IPS DF 4.7 (cell line): ENCODE results near the gene USP2.
A peak's percentile ranks its signal among the peaks of the same experiment; 100 is the strongest.

ENCODE experiments used
- DNase-seq: peaks from one replicate; pipeline ENCODE4 v3.0.0-alpha.2; 2013; ENCODE audit warnings: low spot score; ENCODE audit errors: extremely low read depth

USP2 gene

DNA sequence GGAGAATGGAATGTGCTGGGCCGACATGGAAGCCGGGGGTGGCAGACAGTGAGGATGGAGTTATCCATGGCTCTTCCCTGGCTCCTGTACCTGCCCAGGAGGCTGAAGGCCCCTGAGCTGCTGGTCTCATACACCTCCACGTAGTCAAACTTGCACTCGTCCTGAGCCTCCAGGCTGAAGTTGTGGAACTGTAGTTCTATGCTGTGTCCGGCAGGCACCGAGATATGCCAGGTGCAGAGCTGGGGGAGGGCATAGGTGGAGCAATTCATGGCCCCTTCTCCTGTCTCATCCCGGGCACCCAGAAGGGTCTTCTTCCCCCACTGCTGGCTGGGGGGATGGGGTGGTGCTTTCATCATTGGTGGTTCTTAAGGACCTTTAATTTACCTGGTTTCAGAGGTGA, 37.8 kb downstream of the USP2 start:
- DNase-seq, result no peak

DNA sequence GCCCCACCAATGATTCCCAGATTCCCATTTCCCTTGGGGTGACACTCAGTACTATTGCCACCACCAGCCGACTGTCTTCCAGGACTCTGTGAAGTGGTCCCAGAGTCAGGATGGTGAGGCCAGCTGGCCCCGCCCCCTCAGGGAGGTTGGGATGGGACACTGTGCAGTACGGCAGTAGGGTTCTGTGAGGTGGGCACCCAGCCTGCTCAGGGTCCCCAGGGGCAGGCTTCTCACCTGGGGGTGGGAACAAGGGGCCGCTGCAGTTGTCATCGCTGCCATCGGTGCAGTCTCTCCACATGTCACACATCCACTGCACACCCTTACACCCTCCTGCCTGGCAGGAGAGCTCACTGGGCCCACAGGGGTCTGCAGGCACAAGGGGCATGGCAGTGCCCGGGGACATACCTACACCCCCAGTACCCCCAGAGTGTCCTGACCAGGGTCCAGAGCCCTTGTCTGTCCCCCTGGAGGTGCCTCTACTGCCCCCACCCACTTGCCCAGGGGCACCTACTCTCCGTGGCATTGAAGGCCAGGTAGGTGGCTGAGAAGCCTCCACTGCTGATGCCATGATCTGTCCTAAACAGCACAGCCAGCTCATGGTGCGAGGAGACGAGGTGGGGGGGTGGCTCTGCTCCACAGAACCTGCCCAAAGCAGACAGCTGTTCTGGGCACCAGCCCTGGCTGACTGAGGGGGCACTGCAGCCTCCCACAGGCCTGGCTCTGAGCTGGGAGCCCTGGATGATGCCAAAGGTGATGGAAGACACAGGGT, 38.9 kb downstream of the USP2 start:
- no peak for DNase-seq

- DNase-seq, result no peak
Measured at GRCh38 chr11:119342023-119342300, 39.5 kb downstream of the USP2 start.

DNA sequence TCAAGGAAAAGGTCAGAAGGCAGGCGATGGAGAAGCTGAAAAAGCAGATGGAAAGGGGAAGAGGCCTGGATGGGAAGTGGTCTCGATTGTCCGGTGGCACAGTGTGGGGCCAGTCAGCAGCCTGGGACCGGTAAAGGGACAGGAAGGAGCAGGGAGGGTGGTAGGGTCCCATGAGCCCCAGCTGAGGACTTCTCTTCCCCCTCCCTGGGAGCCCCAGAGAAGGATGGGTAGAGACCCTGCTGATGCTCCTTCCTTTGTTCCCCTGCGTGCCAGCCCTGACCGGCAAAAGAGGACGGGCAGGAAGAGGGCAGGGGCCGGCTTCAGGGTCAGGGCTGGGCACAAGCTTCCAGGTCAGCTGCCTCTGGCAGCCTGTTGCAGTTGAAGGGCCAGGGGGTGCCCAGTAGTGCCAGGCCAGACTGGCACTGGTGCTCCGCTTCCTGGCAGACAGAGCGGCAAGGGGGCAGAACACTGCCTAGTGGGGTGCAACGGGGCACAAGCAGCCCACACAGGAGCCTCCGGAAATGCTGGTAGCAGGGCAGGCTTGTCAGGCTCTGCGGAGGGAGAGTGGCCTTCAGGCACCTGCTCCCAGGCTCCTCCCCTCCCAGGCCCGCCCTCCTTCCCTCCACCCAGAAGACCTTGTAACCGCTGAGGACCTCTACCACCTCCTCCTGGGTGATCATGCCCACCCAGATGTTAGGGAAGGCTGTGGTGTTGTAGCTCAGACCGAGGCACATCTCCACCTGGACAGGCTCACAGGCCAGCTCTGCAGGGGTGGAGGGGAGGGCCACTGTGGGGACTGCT, 40.1 kb downstream of the USP2 start:
- no peak for DNase-seq

DNA sequence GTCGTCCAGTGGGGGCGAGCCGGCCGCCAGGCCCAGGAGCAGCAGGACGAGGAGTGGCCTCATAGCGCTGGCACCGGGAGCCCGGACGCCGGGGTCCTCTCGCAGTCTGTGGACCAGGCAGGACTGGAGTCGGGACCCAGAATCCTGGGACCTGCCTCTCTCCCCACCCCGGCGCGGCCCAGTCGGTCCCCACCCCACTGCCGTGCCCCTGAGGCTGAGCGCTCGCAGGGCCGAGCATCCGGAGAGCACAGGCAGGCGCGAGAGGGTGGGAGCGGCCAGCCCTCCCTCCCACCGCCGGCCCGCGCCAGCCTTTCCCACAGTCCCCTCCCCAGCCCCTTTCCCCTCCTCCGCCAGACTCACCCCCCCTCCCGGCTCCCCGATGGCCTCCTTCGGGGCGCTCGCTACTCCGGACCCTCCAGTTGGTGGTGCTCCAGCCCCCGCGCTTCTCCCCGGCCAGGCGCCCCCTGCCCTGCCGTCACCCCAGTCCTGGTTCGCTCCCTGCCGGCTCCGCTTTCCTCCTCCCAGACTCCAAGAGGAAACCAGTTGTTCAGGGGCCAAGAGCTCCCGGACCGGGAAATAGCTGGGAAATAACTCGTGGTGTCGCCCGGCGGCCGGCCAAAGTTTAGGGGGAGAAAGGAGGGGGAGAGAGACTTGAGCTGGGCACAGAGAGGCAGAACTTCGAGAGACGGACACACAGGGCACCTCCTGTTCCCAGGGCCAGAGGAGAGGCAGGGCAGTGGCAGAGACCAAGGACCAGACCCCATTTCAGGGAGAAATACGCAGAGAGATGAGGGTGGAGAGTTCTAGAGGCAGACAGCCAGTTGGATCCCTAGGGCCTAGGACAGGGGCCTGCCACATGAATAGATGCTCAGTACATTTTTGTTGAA, 40.9 kb downstream of the USP2 start, which contains the start of gene C1QTNF5:
Gene C1QTNF5 (minus strand): TSS at position 549 of the 887 bp plus-strand sequence. CDS start 486 bp downstream, at position 63.
- DNase-seq, result no peak

GRCh38 chr11:119339589-119340334, 41.7 kb downstream of the USP2 start:
- DNase-seq, result no peak

DNA sequence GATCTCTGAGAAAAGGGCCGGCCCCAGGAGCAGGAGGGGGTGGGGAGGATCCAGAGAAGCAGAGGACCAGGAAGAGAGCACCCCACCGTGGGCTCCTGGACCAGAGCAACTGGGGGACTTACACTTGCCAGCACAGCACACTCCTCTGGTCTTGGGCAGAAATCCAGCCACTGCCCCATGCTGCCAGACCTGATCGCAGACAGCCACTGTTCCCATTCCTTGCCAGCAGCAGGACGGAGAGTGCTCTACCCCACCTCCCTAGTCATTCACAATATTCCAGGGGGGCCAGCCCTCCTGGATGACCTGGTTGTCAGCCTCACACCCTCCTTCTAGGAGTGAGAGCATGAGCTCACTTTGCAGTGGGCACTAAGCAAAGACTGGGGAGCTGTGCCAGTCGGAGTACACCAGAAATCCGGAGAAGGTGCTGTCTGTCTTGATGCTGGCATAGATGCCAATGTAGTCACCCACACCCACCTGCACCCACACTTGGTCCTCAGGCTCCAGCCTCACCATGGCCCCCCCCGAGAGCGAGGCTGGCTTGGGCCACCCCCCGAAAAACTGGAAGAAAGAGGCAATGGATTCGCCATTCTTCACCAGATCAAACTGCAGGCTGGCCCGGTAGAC, 42.4 kb downstream of the USP2 start:
- DNase-seq, result no peak

DNA sequence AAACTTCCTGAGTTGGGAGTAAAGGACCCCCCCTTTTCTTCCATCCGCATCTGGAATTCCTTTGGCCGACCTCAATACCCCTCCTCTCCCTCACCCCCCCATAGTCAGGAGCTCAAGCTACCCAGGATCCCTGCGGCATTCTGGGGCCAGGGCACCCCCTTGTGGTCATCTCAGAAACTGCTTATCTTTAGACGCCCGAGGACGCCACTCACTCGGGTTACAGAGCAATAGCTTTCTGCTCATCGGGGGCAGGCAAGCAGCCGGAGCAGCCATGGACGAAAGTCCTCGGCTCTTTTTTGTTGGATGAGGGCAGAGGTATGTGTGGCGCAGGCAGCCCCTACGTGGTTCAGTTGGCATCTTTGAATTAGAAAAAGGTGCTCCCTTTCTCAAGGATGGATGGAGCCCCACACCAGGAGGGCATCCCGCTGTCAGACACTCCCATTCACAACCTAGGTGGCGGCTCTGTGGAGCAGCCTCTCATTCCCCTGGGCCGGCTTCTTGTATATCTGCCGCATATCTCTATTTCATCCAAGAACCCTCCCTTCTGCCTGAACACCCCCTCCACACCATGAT, 43.1 kb downstream of the USP2 start:
- no peak for DNase-seq

GRCh38 chr11:119337581-119338317, 43.7 kb downstream of the USP2 start:
- no peak for DNase-seq

- no peak for DNase-seq
Measured at GRCh38 chr11:119336744-119337469, 44.6 kb downstream of the USP2 start.

DNA sequence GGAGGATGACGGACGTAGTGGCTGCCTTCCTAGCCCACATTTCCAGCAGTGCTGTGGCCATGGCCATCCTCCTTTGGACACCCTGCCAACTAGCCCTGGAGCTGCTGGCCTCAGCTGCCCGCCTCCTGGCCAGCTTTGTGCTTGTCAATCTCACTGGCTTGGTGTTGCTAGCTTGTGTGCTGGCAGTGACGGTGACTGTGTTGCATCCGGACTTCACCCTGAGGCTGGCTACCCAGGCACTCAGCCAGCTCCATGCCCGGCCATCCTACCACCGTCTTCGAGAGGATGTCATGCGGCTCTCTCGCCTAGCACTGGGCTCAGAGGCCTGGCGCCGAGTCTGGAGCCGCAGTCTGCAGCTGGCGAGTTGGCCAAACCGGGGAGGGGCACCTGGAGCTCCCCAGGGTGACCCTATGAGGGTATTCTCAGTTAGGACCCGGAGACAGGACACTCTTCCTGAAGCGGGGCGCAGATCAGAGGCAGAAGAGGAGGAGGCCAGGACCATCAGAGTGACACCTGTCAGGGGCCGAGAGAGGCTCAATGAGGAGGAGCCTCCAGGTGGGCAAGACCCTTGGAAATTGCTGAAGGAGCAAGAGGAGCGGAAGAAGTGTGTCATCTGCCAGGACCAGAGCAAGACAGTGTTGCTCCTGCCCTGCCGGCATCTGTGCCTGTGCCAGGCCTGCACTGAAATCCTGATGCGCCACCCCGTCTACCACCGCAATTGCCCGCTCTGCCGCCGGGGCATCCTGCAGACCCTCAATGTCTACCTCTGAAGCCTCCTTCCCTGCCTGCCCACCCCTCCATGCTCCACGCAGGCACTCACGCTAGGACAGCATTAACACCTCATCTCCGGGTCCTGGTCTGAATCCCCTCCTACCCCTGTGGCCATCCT, 45.6 kb downstream of the USP2 start:
- no peak for DNase-seq

DNA sequence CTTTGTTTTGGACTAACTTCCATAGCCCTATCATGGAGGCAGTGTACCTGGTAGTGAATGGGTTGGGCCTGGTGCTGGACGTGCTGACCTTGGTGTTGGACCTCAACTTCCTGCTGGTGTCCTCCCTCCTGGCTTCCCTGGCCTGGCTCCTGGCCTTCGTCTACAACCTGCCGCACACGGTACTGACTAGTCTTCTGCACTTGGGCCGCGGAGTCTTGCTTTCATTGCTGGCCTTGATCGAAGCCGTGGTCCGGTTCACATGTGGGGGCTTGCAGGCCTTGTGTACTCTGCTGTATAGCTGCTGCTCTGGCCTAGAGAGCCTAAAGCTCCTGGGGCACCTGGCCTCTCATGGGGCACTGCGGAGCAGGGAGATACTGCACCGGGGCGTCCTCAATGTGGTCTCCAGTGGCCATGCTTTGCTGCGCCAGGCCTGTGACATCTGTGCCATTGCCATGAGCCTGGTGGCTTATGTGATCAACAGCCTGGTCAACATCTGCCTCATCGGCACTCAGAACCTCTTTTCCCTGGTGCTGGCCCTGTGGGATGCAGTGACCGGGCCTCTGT, 46.3 kb downstream of the USP2 start:
- no peak for DNase-seq

- peak; percentile 95 for DNase-seq
Measured at GRCh38 chr11:119334174-119334930, 47.1 kb downstream of the USP2 start, which contains the start of gene RNF26. TSS of gene RNF26 (plus strand) at chr11:119334527. CDS start at chr11:119335123, 596 bp downstream.

DNA sequence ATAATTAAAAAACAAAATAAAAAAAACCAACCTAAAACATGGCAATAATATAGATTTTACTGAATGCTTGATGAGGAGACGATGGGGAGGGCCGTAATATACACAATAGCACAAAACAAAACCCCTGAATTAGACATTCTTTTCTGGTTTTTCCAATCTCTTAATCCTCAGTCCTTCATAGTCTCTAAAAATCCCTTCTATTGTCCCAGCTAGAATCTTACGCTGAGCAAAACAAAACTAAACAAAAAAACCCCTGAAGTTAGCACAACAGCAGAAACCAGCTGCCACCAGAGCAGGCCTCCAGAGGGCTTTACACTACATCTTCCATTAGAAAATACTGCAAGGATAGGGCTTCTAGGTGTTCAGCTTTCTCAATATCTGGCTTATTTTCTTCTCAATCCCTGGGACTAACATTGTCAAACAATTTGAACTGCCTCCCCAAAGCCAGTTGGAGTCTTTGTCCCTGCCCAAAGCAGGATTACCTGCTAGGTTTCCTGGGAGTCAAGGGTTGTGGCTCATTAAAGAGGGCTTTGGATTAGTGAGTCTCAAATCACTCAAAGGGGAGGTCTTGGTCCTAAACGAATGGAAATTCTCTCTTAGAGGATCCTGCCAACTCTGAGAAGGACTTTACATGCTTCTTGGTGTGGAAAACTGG, 49.3 kb downstream of the USP2 start:
- no peak for DNase-seq

GRCh38 chr11:119330237-119330636, 51.3 kb downstream of the USP2 start:
- DNase-seq, result no peak

- DNase-seq, result no peak
Measured at GRCh38 chr11:119329320-119329719, 52.2 kb downstream of the USP2 start.
